ENCODE data around the gene OSBP2.

OSBP2 gene

GRCh38 chr22:30947816-30948454, 253.3 kb downstream of the OSBP2 start:
- peak in 3 of 6 experiments; percentile 5 to 62 (median 58) for DNase-seq

GRCh38 chr22:30948930-30949342, 254.3 kb downstream of the OSBP2 start:
- no peak for DNase-seq

GRCh38 chr22:30949934-30950660, 255.4 kb downstream of the OSBP2 start:
- no peak for DNase-seq

GRCh38 chr22:30953206-30953605, 258.5 kb downstream of the OSBP2 start:
- no peak for DNase-seq

GRCh38 chr22:30955153-30955552, 260.5 kb downstream of the OSBP2 start:
- DNase-seq = peak in 3 of 6 experiments; percentile 5 to 27 (median 18)

Measured in stimulated activated naive CD4-positive, alpha-beta T cell (primary cell).